Measurements from ENCODE around the gene CTDSPL.
A peak's percentile ranks its signal among the peaks of the same experiment; 100 is the strongest.

The CTDSPL gene

DNA sequence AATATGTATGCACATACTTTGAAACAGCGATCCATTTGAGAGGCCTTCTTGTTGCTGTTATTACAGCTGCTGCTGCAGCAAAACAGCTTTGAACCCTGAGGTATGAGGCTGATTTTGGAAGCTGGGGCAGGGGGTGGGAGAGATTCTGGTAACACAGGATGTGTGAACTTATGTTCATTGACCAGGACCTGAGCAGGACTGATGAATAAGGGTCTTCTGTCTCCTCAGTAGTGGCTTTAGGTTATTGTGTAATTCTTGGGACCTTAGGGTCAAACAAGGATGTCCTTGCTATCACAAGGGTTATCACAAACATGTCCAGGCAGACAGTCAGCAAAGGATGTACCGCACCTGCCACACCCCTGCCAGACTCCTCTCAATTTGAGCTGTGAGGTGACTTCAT lies 41.6 kb downstream of the CTDSPL start:
- TF ChIP-seq, protein P1, sequence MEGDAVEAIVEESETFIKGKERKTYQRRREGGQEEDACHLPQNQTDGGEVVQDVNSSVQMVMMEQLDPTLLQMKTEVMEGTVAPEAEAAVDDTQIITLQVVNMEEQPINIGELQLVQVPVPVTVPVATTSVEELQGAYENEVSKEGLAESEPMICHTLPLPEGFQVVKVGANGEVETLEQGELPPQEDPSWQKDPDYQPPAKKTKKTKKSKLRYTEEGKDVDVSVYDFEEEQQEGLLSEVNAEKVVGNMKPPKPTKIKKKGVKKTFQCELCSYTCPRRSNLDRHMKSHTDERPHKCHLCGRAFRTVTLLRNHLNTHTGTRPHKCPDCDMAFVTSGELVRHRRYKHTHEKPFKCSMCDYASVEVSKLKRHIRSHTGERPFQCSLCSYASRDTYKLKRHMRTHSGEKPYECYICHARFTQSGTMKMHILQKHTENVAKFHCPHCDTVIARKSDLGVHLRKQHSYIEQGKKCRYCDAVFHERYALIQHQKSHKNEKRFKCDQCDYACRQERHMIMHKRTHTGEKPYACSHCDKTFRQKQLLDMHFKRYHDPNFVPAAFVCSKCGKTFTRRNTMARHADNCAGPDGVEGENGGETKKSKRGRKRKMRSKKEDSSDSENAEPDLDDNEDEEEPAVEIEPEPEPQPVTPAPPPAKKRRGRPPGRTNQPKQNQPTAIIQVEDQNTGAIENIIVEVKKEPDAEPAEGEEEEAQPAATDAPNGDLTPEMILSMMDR (IDR thresholded peaks at IDR 0.05; ENCODE audit: low read length, missing control alignments): no peak
- H3K4me3 ChIP-seq (replicated peaks; ENCODE audit: low read depth, low read length): no peak overlapping the region
- DNase-seq (ENCODE audit: low read depth): no peak

DNA sequence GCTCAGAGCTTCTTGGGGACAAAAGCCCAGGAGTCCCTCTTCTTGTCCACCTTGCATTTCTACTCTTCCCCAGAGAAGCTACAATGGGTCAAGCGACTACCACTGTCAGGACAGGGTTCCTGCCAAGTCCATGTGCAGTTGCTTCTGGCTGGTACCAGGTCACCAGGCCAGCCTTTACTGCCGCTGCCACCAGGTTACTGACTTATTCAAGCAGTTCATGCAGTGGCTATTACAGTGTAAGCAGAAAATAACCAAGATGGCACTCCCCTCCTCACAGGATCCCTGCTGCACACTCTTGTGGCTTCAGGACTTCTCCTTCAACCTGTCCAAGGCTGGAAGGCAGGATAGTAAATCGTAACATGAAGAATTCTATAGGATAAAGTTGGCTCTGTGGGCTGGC lies 42.1 kb downstream of the CTDSPL start:
- no peak for DNase-seq (ENCODE audit: low read depth)

DNA sequence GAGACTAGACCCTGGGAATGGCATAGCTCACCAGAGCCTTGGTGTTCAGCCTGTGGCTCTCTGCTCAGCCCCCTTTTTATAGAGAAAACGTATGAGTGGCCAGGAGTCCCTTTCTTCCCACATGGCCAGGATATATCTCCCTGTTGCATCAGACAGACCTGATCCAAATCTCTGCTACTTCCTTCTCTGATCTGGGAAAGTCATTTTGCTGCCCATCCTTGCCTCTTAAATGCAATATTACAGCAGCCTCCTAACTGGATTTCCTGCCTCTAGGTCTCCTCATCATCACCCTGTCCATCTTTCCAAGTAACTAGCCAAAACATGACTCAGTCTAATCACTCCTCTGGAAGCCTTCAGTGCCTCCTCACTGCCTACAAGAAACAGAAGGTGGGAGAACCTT lies 42.9 kb downstream of the CTDSPL start:
- DNase-seq (ENCODE audit: low read depth): peak; percentile 58
- TF ChIP-seq, protein P1 (IDR thresholded peaks at IDR 0.05; ENCODE audit: low read length, missing control alignments): no peak

More for the DNA sequence above, 42.1 kb downstream of the CTDSPL start:
- no peak overlapping the region for H3K4me3 ChIP-seq (replicated peaks; ENCODE audit: low read depth, low read length)
- TF ChIP-seq, protein P1 (IDR thresholded peaks at IDR 0.05; ENCODE audit: low read length, missing control alignments): no peak

DNA sequence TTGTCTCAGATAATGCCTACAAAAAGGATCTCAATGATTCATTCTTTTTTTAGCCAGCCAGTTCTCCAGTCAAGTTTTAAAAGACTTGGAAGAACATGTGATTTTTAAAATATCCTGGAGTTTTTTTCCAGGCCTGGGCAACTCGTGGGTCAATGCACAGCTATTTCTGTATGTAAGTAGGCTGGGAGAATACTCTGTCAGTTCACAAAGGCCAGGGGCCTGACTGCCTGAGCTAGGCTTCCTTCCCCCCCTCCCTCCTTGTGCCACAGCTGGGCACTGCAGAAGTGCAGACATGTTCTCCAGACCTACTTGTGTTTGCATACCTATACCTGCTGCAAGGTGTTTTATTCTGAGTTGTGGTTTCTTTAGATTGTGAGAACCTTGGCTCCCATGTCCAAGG lies 43.7 kb downstream of the CTDSPL start:
- no peak overlapping the region for H3K4me3 ChIP-seq (replicated peaks; ENCODE audit: low read depth, low read length)
- TF ChIP-seq, protein P1 (IDR thresholded peaks at IDR 0.05; ENCODE audit: low read length, missing control alignments): no peak
- no peak for DNase-seq (ENCODE audit: low read depth)

More for the DNA sequence above, 42.9 kb downstream of the CTDSPL start:
- no peak overlapping the region for H3K4me3 ChIP-seq (replicated peaks; ENCODE audit: low read depth, low read length)

DNA sequence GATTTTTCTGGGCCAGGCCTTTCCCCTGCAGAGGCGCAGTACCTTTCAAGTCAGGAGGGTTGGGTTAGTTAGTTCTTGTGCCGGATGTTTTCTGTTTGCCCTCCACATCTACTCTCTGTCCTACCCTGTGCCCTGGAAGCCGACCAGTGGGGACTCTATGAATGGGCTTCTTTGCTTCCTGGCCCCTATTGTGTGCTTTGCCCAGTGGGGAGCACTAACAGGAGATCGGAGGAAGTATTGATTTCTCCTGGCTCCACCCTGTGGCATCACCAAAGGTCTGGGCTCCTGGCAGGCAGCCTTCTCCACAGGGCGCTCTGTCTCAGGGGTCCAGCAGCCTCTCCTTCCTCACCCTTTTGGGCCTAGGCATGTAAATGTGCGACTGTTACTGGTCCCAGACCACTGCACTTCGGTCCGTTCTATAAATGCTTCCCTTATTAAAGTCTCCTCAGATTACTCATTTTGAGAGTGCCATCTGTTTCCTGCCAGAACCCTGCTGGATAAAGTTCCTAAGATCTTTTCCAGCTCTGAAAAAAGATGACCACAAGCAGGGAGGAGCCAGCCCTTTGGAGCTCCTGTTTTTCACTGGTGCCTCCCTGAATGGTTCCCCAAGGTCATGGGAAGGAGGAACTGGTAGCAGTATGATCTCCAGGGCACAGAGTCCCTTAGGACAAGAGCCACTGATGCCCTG lies 44.5 kb downstream of the CTDSPL start:
- peak; percentile 59 for DNase-seq (ENCODE audit: low read depth)
- no peak overlapping the region for H3K4me3 ChIP-seq (replicated peaks; ENCODE audit: low read depth, low read length)
- TF ChIP-seq, protein P1 (IDR thresholded peaks at IDR 0.05; ENCODE audit: low read length, missing control alignments): no peak

DNA sequence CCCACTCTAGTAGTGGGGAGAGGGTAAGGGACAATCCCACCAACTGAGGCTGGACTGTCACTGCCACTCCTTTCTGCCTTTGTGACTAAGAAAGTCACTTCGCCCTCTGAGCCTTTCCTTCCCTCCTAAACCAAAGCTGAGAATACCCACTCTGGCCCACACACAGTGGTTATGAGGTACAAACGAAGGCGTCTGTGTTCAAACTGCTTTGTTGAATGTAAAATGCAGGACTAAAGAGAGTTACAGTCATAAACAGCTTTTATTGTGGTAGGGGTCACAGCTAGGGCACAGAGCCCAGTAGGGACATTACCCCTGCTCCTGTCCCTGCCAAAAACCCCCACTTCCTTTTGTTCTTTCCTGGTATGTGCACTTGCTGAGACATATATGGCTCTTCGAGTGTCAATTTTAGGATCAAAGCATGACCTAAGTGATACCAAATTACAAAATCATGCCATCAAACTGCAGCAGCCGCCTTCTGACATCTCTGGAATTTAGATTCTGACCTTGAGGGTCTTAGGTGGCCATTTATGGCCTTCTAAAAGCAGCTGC lies 45.1 kb downstream of the CTDSPL start:
- TF ChIP-seq, protein P1 (IDR thresholded peaks at IDR 0.05; ENCODE audit: low read length, missing control alignments): no peak
- DNase-seq (ENCODE audit: low read depth): no peak
- H3K4me3 ChIP-seq (replicated peaks; ENCODE audit: low read depth, low read length): no peak overlapping the region

DNA sequence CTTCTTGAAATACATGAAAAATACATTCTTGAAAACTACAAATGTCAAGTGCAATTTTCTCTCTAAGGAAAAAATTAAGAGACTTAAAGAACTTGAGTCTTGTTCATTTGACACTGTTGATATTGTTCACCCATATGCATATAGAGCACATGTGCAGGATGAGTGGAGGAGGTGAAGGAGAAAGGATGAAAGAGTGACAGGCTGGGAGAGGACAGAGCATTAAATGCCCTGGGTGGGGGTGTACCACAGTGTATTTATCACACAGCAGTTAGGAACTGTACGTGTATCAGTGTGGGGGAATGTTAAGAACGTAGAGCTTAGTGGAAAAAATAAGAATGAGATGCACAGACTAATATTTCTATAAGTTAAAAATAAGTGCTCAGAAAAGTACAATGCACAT lies 45.7 kb downstream of the CTDSPL start:
- TF ChIP-seq, protein P1 (IDR thresholded peaks at IDR 0.05; ENCODE audit: low read length, missing control alignments): no peak
- H3K4me3 ChIP-seq (replicated peaks; ENCODE audit: low read depth, low read length): no peak overlapping the region
- no peak for DNase-seq (ENCODE audit: low read depth)
